HG03025 (cell line): Measurements from ENCODE around the gene FFAR2.

Source experiments
- ATAC-seq: cut with Tn5 transposase; IDR thresholded peaks from one replicate; pipeline ENCODE4 v1.9.1; 2021; ENCODE audit warnings: mild to moderate bottlenecking, moderate library complexity; ENCODE audit not compliant: unreplicated experiment, low FRiP score

FFAR2 gene

DNA sequence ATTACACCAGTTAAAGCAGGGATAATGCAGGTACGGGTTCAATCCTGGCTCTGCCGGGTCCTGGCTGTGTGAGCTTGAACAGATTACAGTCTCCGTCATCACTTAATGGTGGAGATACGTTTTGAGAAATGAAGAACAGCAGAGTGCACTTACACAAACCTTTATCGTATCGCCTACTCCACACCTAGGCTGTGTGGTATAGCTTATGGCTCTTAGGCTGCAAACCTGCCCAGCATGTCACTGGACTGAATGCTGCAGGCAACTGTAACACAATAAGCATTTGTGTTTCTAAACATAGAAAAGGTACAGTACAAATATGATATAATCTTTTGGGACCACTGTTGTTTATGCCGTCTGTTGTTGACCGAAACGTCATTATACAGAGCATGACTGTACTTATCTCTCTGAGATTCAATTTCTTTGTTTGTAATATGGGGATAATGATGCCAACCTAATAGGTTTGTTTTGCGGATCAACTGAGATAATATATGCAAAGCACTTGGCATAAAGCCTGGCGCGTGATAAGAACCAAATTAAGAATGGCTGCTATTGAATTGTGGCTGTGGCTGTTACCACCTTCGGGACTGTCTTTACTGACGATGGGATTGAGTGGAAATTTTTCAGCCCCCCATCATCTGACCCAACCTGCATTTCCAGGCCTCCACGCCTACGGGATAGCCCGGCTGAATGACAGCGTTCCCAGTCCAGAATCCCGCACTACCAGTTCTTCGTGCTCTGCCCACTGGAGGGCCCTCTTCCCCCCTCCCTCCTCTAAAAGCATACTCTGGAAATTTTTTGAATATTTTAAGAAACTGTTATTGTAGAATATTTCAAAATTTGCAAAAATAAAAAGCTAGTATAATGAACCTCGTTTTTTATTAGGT lies 31.0 kb downstream of the FFAR2 start:
- no peak for ATAC-seq

DNA sequence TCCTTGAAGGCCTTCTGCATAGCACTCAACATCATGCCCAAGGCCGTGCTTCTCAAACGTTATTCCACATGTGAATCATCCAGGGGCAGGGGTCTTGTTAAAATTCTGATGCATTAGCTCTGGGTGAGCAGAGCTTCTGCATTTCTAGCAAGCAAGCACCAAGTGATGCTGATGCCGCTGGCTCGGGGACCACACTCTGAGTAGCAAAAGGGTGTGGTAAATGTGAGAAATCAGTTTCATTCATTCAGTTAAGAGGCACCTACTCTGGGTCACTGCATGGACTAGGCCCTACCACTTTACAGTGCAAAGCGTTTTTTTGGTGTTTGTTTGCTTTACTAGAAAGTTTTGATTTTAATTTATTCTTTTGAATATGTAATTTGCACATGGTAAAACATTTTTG lies 35.0 kb downstream of the FFAR2 start:
- ATAC-seq = no peak

- no peak for ATAC-seq
Observed at GRCh38 chr19:35484252-35485036, 36.4 kb downstream of the FFAR2 start.

DNA sequence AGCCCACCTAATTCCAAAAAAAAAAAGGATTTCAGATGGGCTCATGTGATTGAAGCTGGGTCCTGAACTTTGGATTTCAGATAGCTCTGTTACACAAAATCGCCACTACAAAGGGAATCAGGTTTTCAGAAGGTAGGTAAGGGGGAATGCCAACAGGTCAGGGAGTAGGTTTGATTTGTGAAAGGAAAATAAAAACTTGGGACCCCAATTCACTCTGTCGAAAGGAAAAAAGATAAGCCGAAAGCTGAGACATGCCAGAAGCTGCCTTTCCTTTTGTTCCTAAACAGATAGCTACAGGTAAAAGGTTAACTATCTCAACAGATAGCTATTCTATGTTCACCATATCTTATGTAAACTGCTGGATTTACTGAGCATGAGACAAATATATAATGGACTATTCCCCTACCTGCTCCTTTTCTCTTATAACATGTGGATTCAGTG lies 38.2 kb downstream of the FFAR2 start:
- no peak for ATAC-seq

DNA sequence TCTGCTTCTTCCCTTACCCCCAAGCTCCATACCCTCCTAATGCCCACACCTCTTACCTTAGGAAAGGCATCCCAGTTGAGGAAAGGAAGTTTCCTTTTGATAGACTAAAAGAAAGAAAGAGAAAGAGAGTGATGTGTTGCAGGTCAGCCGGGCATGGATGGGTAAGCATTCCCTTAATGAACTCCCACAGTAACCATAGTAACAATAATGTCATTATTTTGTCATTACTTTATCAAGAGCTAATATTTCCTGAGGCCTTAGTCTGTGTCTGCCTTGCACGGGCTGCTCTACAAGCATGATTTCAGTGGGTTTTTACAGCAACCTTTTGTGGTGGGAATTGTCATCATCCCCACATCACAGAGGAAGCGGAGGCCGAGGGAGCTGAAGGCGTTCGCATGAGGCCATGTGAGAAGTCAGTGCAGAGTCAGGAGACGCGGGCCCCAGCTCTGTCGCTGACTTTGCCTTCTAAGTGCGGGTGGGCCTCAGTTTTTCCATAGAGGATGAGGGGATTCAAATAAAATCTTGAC lies 39.7 kb downstream of the FFAR2 start:
- ATAC-seq = no peak

DNA sequence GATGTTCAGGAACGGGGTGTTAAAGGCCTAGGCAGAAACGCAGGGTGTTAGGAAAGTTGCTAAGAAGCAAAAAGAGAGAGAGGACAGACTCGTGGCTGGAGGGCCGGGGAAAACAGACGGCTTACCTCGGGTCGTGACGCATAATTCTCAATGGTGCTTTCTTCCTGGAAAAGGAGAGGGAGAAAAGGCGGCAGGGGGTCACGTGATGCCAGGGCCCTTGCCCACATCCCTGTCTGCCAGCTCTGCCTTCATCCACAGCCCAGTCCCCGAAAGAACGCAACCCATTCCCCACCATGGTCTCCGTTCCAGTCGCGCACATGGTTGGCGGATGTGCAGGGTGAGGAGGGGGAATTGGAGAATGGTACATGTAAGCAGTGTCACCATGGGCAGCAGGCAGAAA lies 40.6 kb downstream of the FFAR2 start:
- no peak for ATAC-seq

DNA sequence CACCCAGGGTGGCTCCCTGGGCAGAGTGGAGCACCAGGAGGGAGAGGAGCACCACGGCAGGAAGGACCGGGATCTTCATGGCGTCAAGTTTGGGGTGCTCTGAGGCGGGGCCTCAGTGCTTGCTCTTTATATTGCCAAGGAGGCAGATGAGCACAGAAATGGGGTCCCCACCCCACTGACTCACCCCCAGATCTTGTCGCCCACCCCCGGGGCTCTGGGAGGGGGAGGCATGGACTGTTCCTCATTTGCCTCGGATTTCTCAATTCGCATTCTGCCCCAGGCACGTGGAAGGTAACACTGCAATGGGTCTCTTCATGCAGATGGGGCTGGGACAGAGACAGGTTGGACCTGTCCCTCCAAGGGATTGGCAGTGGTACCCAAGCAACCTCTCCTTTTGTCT lies 42.3 kb downstream of the FFAR2 start, which contains the start of gene KRTDAP:
TSS of gene KRTDAP (minus strand) at position 101 of the 400 bp plus-strand sequence. CDS start at position 79, 22 bp downstream.
- ATAC-seq = no peak

DNA sequence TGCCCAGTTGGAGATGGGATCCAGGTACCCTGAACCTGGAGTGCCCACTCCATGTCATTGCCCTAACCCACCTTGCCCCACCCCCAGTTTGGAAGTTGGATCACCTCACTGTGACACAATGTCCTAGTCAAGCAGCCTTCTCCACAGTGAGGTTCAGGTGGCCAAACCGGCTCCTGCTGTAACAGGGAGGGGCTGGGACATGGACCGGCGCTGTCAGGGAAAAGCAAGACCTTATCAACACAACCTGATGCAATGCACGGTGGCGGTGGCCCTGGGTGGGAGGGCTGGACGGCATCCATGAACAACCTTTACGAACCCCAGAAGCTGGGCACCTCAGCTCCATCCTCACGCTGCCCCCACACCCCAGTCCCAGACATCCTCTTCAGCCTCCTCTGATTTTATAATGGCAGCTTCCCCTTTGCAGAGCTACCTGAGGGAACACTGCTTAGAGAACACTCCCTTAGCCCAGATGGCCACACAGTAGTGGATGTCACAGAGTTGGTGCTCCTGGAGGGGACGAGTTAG lies 43.8 kb downstream of the FFAR2 start:
- no peak for ATAC-seq

DNA sequence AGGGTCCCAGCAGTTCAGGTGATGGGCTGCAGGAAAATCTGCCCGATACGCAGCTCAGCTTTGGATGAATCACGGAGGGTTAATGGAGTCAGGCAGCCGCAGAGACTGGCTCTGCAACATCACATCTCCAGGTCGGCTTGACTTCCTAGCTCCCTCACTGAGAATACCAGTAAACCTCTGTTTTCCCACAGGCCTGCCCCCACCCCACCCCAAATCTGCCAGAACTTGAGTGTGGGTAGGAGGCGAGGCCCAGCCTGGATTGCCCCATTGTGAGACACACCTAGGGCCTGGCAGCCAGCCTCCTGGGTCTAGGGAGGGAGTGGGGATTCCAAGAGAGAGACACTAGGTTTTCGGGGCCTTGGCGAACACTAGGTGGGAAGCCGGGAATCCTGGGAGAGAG lies 45.9 kb downstream of the FFAR2 start:
- ATAC-seq = no peak

DNA sequence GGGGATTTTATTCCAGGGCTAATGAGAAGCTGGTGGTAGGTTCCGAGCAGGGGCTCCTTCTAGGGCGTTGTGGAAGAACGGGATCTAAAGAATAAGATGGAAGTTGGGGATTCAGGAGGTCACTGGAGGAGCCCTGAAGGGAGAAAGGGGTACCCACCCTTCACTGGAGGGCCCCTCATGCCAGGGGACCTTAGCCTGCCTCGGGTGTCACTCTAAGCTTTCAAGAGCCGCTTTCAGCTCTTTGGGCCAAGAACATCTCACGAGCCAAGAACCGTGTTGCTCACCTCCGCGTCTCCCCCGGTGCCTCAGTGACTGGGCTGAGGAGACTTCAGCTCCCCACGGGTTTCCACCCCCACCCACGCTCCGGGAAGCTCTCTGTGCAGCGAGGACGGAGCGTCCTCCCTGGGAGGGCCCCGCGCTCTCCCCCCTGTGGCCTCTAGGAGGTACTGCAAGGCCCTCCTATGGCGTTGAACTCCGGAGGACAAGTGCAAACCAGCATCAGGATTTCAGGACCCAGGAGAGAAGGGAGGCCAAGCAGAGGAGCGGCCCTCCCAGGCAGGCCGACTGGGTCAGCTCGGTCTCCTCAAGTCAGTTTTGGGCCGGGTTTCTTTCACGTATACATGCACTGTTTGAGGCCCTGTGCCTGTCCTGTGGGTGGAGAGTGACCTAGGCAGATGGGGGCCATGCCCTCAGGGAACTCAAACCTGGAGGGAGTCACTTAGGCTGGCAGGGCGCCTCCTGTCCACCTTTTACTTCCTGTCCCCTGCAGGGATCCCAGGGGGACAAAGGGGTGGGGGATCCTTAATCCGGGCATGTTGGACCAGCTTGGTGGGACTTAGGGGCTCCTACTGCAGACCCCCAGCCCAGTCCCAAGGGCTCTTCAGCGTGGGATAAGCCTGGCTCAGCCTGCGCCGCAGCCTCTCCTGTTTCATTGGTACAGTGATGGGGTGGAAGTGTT lies 47.3 kb downstream of the FFAR2 start:
- ATAC-seq = no peak

GRCh38 chr19:35497406-35497805 lies 49.3 kb downstream of the FFAR2 start:
- ATAC-seq = no peak

DNA sequence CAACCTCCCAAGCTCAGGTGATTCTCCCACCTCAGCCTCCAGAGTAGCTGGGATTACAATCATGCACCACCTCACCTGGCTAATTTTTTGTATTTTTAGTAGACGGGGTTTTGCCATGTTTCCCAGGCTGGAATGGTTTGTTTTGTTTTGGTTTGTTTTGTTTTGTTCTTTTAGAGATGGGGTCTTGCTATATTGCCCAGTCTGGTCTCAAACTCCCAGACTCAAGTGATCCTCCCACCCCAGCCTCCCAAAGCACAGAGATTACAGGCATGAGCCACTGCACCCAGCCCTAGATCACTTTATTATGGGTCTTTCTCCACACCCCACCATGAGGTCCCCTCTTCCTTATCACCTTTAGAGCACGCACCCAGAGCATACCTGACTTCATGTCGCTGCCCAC lies 50.2 kb downstream of the FFAR2 start:
- no peak for ATAC-seq

DNA sequence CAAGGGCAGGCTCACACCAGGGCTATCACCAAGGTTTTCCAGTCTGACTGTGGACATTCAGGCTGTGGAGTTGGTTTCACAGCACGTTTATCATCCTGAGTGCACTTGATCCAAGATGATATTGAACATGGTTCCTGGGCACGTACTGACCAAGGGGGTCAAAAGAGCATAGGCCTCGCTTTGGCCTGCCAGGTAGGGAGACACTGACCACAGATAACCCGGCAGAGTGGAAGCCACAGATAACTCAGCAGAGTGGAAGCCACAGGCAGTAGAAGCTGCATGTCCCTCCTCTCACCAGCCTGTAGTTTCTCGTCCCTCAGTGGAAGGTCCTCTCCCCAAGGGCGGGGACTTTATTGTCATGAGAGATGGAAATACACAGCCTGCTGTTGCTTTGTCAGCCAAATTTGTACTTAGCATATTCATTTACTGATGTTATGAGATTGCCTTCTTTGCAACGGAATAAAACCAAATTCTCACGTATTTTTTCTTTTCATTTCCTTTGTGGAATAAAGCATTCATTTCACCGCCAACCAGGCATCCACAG lies 51.0 kb downstream of the FFAR2 start:
- ATAC-seq = no peak

GRCh38 chr19:35500611-35501010 lies 52.6 kb downstream of the FFAR2 start:
- ATAC-seq = no peak
